IPS-15b (cell line): Measurements from ENCODE around the gene SIDT2.

Source experiments
- H3K27me3 ChIP-seq: one replicate; pipeline ENCODE4 v1.6.1; 2013; ENCODE audit warnings: low read length; ENCODE audit not compliant: control insufficient read depth, insufficient read depth
- H3K36me3 ChIP-seq: one replicate; pipeline ENCODE4 v1.6.1; 2013; ENCODE audit warnings: low read length; ENCODE audit not compliant: control insufficient read depth, insufficient read depth
- H3K4me1 ChIP-seq: one replicate; pipeline ENCODE4 v1.6.1; 2013; ENCODE audit warnings: mild to moderate bottlenecking, low read length; ENCODE audit not compliant: control insufficient read depth, insufficient read depth
- H3K4me3 ChIP-seq: one replicate; pipeline ENCODE4 v1.5.1; 2013; ENCODE audit warnings: low read depth, low read length
- H3K9ac ChIP-seq: one replicate; pipeline ENCODE4 v1.6.1; 2013; ENCODE audit warnings: low read depth, mild to moderate bottlenecking, low read length
- H3K9me3 ChIP-seq: one replicate; pipeline ENCODE4 v1.6.1; 2013; ENCODE audit warnings: mild to moderate bottlenecking, low read length; ENCODE audit not compliant: control insufficient read depth, insufficient read depth

SIDT2 gene

GRCh38 chr11:117193130-117194020 is 14.8 kb downstream of the SIDT2 start:
- no peak overlapping the region for H3K9ac ChIP-seq
- peaks cover 43% of the 10 kb centered on the region for H3K36me3 ChIP-seq

GRCh38 chr11:117194267-117194666 is 15.7 kb downstream of the SIDT2 start:
- H3K36me3 ChIP-seq: peaks cover 34% of the 10 kb centered on the region
- no peaks in the 10 kb centered on the region for H3K27me3 ChIP-seq

More at GRCh38 chr11:117193130-117194020, 14.8 kb downstream of the SIDT2 start:
- Histone ChIP-seq H3K27me3 (no peaks in the 10 kb centered on the region), H3K4me1 (peaks cover 7% of the 10 kb centered on the region), H3K4me3 (no peak overlapping the region), H3K9me3 (no peaks in the 10 kb centered on the region)

GRCh38 chr11:117195258-117195657 is 16.7 kb downstream of the SIDT2 start:
- Histone ChIP-seq H3K36me3 (peaks cover 25% of the 10 kb centered on the region), H3K9me3 (no peaks in the 10 kb centered on the region), H3K27me3 (no peaks in the 10 kb centered on the region), H3K9ac (no peak overlapping the region), H3K4me3 (no peak overlapping the region), H3K4me1 (peaks cover 15% of the 10 kb centered on the region)

More at GRCh38 chr11:117194267-117194666, 15.7 kb downstream of the SIDT2 start:
- H3K4me3 ChIP-seq: no peak overlapping the region
- H3K9ac ChIP-seq: no peak overlapping the region
- H3K4me1 ChIP-seq: peaks cover 9% of the 10 kb centered on the region
- H3K9me3 ChIP-seq: no peaks in the 10 kb centered on the region

GRCh38 chr11:117195761-117196160 is 17.2 kb downstream of the SIDT2 start:
- H3K4me1 ChIP-seq: peaks cover 18% of the 10 kb centered on the region
- H3K27me3 ChIP-seq: no peaks in the 10 kb centered on the region
- H3K4me3 ChIP-seq: no peak overlapping the region
- H3K36me3 ChIP-seq: peaks cover 22% of the 10 kb centered on the region
- H3K9me3 ChIP-seq: no peaks in the 10 kb centered on the region
- no peak overlapping the region for H3K9ac ChIP-seq

- H3K9ac ChIP-seq: no peak overlapping the region
- no peaks in the 10 kb centered on the region for H3K9me3 ChIP-seq
- H3K4me3 ChIP-seq: no peak overlapping the region
- H3K4me1 ChIP-seq: peaks cover 18% of the 10 kb centered on the region
- H3K27me3 ChIP-seq: no peaks in the 10 kb centered on the region
- peaks cover 19% of the 10 kb centered on the region for H3K36me3 ChIP-seq
Measured at GRCh38 chr11:117197006-117197405, 18.5 kb downstream of the SIDT2 start.

GRCh38 chr11:117197516-117198456 is 19.2 kb downstream of the SIDT2 start:
- Histone ChIP-seq H3K9me3 (no peaks in the 10 kb centered on the region), H3K4me1 (peaks cover 18% of the 10 kb centered on the region), H3K27me3 (no peaks in the 10 kb centered on the region), H3K36me3 (peaks cover 14% of the 10 kb centered on the region), H3K9ac (peak overlapping the region; percentile 38), H3K4me3 (peak overlapping the region; percentile 54)

- H3K36me3 ChIP-seq: peaks cover 15% of the 10 kb centered on the region
- H3K9ac ChIP-seq: peak overlapping the region; percentile 38
- H3K4me3 ChIP-seq: peak overlapping the region; percentile 54
- no peaks in the 10 kb centered on the region for H3K27me3 ChIP-seq
- H3K9me3 ChIP-seq: no peaks in the 10 kb centered on the region
- peaks cover 18% of the 10 kb centered on the region for H3K4me1 ChIP-seq
Measured at GRCh38 chr11:117198613-117199012, 20.1 kb downstream of the SIDT2 start.

- Histone ChIP-seq H3K9ac (peak within 1 kb of the TSS; percentile 81), H3K4me1 (peaks cover 18% of the 10 kb centered on the region), H3K27me3 (no peaks in the 10 kb centered on the region), H3K4me3 (peak within 1 kb of the TSS; percentile 54), H3K36me3 (peaks cover 15% of the 10 kb centered on the region), H3K9me3 (no peaks in the 10 kb centered on the region)
Measured at GRCh38 chr11:117199053-117199915, 20.7 kb downstream of the SIDT2 start, which contains the start of gene TAGLN. Gene TAGLN, plus strand, starts transcription at chr11:117199370. Its CDS starts 3,644 bp downstream, at chr11:117203014.

GRCh38 chr11:117199916-117200812 is 21.6 kb downstream of the SIDT2 start:
- H3K9ac ChIP-seq: peak overlapping the region; percentile 81
- H3K27me3 ChIP-seq: no peaks in the 10 kb centered on the region
- peaks cover 15% of the 10 kb centered on the region for H3K36me3 ChIP-seq
- H3K4me1 ChIP-seq: peaks cover 18% of the 10 kb centered on the region
- no peaks in the 10 kb centered on the region for H3K9me3 ChIP-seq
- peak overlapping the region; percentile 54 for H3K4me3 ChIP-seq
